ENCODE measurements around the gene SLC25A25.
"Not testable (repeated sequence)": the region's sequence is repeated elsewhere in the genome, so short reads cannot be mapped to it uniquely, and the experiment has no call there.

The SLC25A25 gene

GRCh38 chr9:128034821-128035652 is 33.0 kb upstream of the SLC25A25 start:
- no peaks in the 10 kb centered on the region for H3K27me3 ChIP-seq (ENCODE audit: control insufficient read depth, insufficient read depth, low read length)

DNA sequence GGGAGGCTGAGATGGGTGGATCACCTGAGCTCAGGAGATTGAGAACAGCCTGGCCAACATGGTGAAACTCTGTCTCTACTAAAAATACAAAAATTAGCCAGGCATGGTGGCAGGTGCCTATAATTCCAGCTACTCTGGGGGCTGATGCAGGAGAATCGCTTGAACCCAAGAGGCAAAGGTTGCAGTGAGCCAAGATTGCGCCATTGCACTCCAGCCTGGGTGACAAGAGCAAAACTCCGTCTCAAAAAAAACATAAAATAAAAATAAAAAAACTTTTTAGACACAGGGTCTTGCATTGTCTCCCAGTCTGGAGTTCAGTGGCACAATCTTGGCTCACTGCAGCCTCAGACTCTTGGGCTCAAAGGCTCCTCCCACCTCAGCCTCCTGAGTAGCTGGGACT is 31.5 kb upstream of the SLC25A25 start:
- H3K9ac ChIP-seq (ENCODE audit: low read length); H3K4me3 ChIP-seq (ENCODE audit: low read length); H3K9me3 ChIP-seq (ENCODE audit: control insufficient read depth, low read length); H3K36me3 ChIP-seq (ENCODE audit: control insufficient read depth, insufficient read depth, low read length); H3K27me3 ChIP-seq (ENCODE audit: control insufficient read depth, insufficient read depth, low read length): not testable (repeated sequence)
- peaks cover 15% of the 10 kb centered on the region for H3K4me1 ChIP-seq (ENCODE audit: control insufficient read depth, insufficient read depth, low read length)

More at GRCh38 chr9:128034821-128035652, 33.0 kb upstream of the SLC25A25 start:
- H3K36me3 ChIP-seq (ENCODE audit: control insufficient read depth, insufficient read depth, low read length), result no peaks in the 10 kb centered on the region
- H3K9ac ChIP-seq (ENCODE audit: low read length), result no peak overlapping the region
- no peaks in the 10 kb centered on the region for H3K9me3 ChIP-seq (ENCODE audit: control insufficient read depth, low read length)
- H3K4me1 ChIP-seq (ENCODE audit: control insufficient read depth, insufficient read depth, low read length), result peaks cover 15% of the 10 kb centered on the region
- no peak overlapping the region for H3K4me3 ChIP-seq (ENCODE audit: low read length)

DNA sequence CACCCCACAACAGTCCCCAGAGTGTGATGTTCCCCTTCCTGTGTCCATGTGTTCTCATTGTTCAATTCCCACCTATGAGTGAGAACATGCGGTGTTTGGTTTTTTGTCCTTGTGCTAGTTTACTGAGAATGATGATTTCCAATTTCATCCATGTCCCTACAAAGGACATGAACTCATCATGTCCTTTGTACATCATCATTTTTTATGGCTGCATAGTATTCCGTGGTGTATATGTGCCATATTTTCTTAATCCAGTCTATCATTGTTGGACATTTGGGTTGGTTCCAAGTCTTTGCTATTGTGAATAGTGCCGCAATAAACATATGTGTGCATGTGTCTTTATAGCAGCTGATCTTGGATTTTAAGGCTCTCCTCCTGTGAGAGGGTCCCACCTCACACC is 27.2 kb upstream of the SLC25A25 start:
- H3K9ac ChIP-seq (ENCODE audit: low read length); H3K9me3 ChIP-seq (ENCODE audit: control insufficient read depth, low read length); H3K4me3 ChIP-seq (ENCODE audit: low read length); H3K4me1 ChIP-seq (ENCODE audit: control insufficient read depth, insufficient read depth, low read length); H3K27me3 ChIP-seq (ENCODE audit: control insufficient read depth, insufficient read depth, low read length); H3K36me3 ChIP-seq (ENCODE audit: control insufficient read depth, insufficient read depth, low read length): not testable (repeated sequence)

- no peaks in the 10 kb centered on the region for H3K36me3 ChIP-seq (ENCODE audit: control insufficient read depth, insufficient read depth, low read length)
- no peak overlapping the region for H3K4me3 ChIP-seq (ENCODE audit: low read length)
- H3K9me3 ChIP-seq (ENCODE audit: control insufficient read depth, low read length), result no peaks in the 10 kb centered on the region
- no peaks in the 10 kb centered on the region for H3K4me1 ChIP-seq (ENCODE audit: control insufficient read depth, insufficient read depth, low read length)
- no peaks in the 10 kb centered on the region for H3K27me3 ChIP-seq (ENCODE audit: control insufficient read depth, insufficient read depth, low read length)
- no peak overlapping the region for H3K9ac ChIP-seq (ENCODE audit: low read length)
Measured at GRCh38 chr9:128042043-128042442, 26.0 kb upstream of the SLC25A25 start.

DNA sequence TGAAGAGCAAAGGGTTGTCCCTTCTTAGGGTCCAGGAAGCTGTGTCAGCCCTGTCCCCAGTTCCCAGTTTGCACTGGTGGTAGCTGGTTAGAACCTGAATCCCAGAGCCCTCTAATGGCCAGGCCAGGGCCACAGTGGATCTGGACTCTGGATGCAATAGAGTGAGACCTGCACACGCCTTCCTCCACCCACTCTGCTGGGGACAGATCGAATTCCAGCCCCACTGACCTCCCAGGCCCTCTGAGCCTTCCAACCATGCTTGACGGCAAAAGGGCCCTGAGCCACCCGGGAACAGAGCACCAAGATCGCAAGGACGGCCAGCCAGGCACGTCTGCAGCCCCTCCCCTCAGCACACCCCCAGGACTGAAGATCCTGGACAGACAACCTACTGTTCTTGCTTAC is 24.6 kb upstream of the SLC25A25 start:
- Histone ChIP-seq H3K4me1 (ENCODE audit: control insufficient read depth, insufficient read depth, low read length) (no peaks in the 10 kb centered on the region), H3K27me3 (ENCODE audit: control insufficient read depth, insufficient read depth, low read length) (no peaks in the 10 kb centered on the region), H3K9ac (ENCODE audit: low read length) (no peak overlapping the region), H3K4me3 (ENCODE audit: low read length) (no peak overlapping the region), H3K36me3 (ENCODE audit: control insufficient read depth, insufficient read depth, low read length) (no peaks in the 10 kb centered on the region), H3K9me3 (ENCODE audit: control insufficient read depth, low read length) (no peaks in the 10 kb centered on the region)

- not testable (repeated sequence) for H3K36me3 ChIP-seq (ENCODE audit: control insufficient read depth, insufficient read depth, low read length); H3K9me3 ChIP-seq (ENCODE audit: control insufficient read depth, low read length); H3K27me3 ChIP-seq (ENCODE audit: control insufficient read depth, insufficient read depth, low read length); H3K4me1 ChIP-seq (ENCODE audit: control insufficient read depth, insufficient read depth, low read length); H3K9ac ChIP-seq (ENCODE audit: low read length); H3K4me3 ChIP-seq (ENCODE audit: low read length)
Measured at GRCh38 chr9:128045409-128045808, 22.6 kb upstream of the SLC25A25 start.

GRCh38 chr9:128045831-128046230 is 22.2 kb upstream of the SLC25A25 start:
- no peaks in the 10 kb centered on the region for H3K9me3 ChIP-seq (ENCODE audit: control insufficient read depth, low read length)
- peaks cover 3% of the 10 kb centered on the region for H3K4me1 ChIP-seq (ENCODE audit: control insufficient read depth, insufficient read depth, low read length)
- H3K4me3 ChIP-seq (ENCODE audit: low read length), result no peak overlapping the region
- no peaks in the 10 kb centered on the region for H3K36me3 ChIP-seq (ENCODE audit: control insufficient read depth, insufficient read depth, low read length)
- no peaks in the 10 kb centered on the region for H3K27me3 ChIP-seq (ENCODE audit: control insufficient read depth, insufficient read depth, low read length)
- H3K9ac ChIP-seq (ENCODE audit: low read length), result no peak overlapping the region

- no peaks in the 10 kb centered on the region for H3K27me3 ChIP-seq (ENCODE audit: control insufficient read depth, insufficient read depth, low read length)
Measured at GRCh38 chr9:128047231-128047630, 20.8 kb upstream of the SLC25A25 start.

GRCh38 chr9:128048663-128049062 is 19.4 kb upstream of the SLC25A25 start:
- Histone ChIP-seq H3K9ac (ENCODE audit: low read length) (no peak overlapping the region), H3K36me3 (ENCODE audit: control insufficient read depth, insufficient read depth, low read length) (no peaks in the 10 kb centered on the region), H3K27me3 (ENCODE audit: control insufficient read depth, insufficient read depth, low read length) (no peaks in the 10 kb centered on the region), H3K9me3 (ENCODE audit: control insufficient read depth, low read length) (no peaks in the 10 kb centered on the region), H3K4me3 (ENCODE audit: low read length) (no peak overlapping the region), H3K4me1 (ENCODE audit: control insufficient read depth, insufficient read depth, low read length) (peaks cover 17% of the 10 kb centered on the region)

More at GRCh38 chr9:128047231-128047630, 20.8 kb upstream of the SLC25A25 start:
- Histone ChIP-seq H3K9ac (ENCODE audit: low read length) (no peak overlapping the region), H3K9me3 (ENCODE audit: control insufficient read depth, low read length) (no peaks in the 10 kb centered on the region), H3K36me3 (ENCODE audit: control insufficient read depth, insufficient read depth, low read length) (no peaks in the 10 kb centered on the region), H3K4me1 (ENCODE audit: control insufficient read depth, insufficient read depth, low read length) (peaks cover 15% of the 10 kb centered on the region), H3K4me3 (ENCODE audit: low read length) (no peak overlapping the region)

GRCh38 chr9:128049843-128050242 is 18.2 kb upstream of the SLC25A25 start:
- Histone ChIP-seq H3K9ac (ENCODE audit: low read length) (no peak overlapping the region), H3K4me1 (ENCODE audit: control insufficient read depth, insufficient read depth, low read length) (peaks cover 17% of the 10 kb centered on the region), H3K4me3 (ENCODE audit: low read length) (no peak overlapping the region), H3K9me3 (ENCODE audit: control insufficient read depth, low read length) (no peaks in the 10 kb centered on the region), H3K36me3 (ENCODE audit: control insufficient read depth, insufficient read depth, low read length) (no peaks in the 10 kb centered on the region), H3K27me3 (ENCODE audit: control insufficient read depth, insufficient read depth, low read length) (no peaks in the 10 kb centered on the region)

GRCh38 chr9:128051932-128052709 is 15.9 kb upstream of the SLC25A25 start:
- H3K9me3 ChIP-seq (ENCODE audit: control insufficient read depth, low read length), result no peaks in the 10 kb centered on the region
- peaks cover 34% of the 10 kb centered on the region for H3K4me1 ChIP-seq (ENCODE audit: control insufficient read depth, insufficient read depth, low read length)
- no peak overlapping the region for H3K4me3 ChIP-seq (ENCODE audit: low read length)
- H3K27me3 ChIP-seq (ENCODE audit: control insufficient read depth, insufficient read depth, low read length), result no peaks in the 10 kb centered on the region
- H3K9ac ChIP-seq (ENCODE audit: low read length), result no peak overlapping the region
- H3K36me3 ChIP-seq (ENCODE audit: control insufficient read depth, insufficient read depth, low read length), result no peaks in the 10 kb centered on the region

DNA sequence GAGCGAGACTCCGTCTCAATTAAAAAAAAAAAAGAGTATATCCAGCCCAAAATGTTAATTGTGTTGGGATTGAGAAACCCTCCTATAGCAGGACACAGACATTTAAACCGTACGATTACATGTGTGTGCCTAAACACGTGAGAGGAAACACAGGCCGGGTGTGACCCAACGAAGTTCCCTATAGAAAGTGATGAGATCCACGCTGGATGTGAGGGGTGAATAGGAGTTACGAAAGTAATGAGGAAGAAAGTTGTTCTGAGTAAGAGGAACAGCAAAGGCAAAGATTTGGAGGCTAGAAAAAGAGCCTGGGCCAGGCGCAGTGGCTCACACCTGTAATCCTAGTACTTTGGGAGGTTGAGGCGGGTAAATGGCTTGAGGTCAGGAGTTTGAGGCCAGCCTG is 14.5 kb upstream of the SLC25A25 start:
- Histone ChIP-seq H3K9ac (ENCODE audit: low read length) (no peak overlapping the region), H3K27me3 (ENCODE audit: control insufficient read depth, insufficient read depth, low read length) (no peaks in the 10 kb centered on the region), H3K9me3 (ENCODE audit: control insufficient read depth, low read length) (no peaks in the 10 kb centered on the region), H3K36me3 (ENCODE audit: control insufficient read depth, insufficient read depth, low read length) (no peaks in the 10 kb centered on the region), H3K4me3 (ENCODE audit: low read length) (no peak overlapping the region), H3K4me1 (ENCODE audit: control insufficient read depth, insufficient read depth, low read length) (peaks cover 39% of the 10 kb centered on the region)

Data from mucosa of stomach (tissue), 1 donor.